GM19324 (cell line): ENCODE results near the gene PTAFR.

Source experiments
- ATAC-seq: cut with Tn5 transposase; IDR thresholded peaks from one replicate; pipeline ENCODE4 v1.9.1; 2021; ENCODE audit warnings: mild to moderate bottlenecking, moderate library complexity; ENCODE audit not compliant: unreplicated experiment, low FRiP score

PTAFR gene

DNA sequence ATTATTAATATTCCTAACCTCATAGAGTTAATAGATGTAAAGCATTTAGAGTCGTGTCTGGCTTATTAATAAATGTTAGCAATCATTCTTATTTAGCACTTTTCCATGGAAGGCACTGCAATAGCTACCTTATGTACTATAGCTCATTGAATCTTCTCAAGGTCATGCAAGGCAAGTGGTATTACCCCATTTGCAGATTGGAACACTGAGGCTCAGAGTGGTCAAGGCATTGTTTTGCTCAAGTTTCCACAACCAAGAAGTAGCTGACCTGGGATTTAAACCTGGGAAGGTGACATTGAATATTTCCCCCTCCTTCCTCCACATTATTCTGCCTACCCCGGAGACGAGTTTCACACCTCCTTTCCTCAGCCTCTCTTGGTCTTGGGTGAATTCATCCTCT, 50.3 kb downstream of the PTAFR start:
- ATAC-seq, result no peak

- no peak for ATAC-seq
Observed at GRCh38 chr1:28123461-28123961, 53.0 kb downstream of the PTAFR start.

GRCh38 chr1:28122183-28122582, 54.3 kb downstream of the PTAFR start:
- ATAC-seq, result no peak

GRCh38 chr1:28119556-28119955, 56.9 kb downstream of the PTAFR start:
- ATAC-seq, result no peak

DNA sequence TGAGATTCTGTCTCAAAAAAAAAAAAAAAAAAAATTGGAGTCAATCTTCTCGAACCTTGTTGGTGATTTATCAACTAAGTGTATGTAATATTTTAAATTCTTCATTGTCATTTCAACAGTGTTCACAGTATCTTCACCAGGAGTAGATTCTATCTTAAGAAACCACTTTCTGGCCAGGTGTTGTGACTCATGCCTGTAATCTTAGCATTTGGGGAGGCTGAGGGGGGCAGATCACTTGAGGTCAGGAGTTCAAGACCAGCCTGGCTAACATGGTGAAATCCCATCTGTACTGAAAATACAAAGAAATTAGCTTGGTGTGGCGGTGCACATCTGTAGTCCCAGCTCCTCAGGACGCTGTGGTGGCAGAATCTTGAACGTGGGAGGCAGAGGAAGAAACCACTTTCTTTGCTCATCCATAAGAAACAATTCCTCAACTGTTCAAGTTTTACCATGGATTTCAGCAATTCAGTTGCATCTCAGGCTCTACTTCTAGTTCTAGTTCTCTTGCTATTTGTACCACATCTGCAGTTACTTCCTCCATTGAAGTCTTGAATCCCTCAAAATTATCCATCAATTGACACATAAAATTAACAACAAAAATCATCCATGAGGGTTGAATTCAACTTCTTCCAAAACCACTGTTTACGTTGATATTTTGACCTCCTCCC, 57.7 kb downstream of the PTAFR start:
- no peak for ATAC-seq

GRCh38 chr1:28115267-28115666, 61.2 kb downstream of the PTAFR start:
- ATAC-seq, result no peak

DNA sequence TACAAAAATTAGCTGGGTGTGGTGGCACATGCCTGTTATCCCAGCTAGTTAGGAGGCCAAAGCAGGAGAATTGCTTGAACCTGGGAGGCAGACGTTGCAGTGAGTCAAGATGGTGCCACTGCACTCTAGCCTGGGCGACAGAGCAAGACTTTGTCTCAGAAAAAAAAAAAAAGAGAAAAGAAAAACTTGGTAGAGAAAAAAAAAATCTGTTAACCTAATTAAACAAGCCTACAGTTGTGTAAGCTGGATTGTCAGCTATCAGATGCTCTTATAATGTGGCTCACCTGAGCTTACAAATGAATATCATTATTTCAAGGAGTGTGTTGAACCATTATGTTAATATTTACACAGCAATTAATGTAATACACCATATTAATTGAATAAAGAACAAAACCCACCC, 61.6 kb downstream of the PTAFR start:
- no peak for ATAC-seq

GRCh38 chr1:28113242-28113572, 63.3 kb downstream of the PTAFR start:
- no peak for ATAC-seq

DNA sequence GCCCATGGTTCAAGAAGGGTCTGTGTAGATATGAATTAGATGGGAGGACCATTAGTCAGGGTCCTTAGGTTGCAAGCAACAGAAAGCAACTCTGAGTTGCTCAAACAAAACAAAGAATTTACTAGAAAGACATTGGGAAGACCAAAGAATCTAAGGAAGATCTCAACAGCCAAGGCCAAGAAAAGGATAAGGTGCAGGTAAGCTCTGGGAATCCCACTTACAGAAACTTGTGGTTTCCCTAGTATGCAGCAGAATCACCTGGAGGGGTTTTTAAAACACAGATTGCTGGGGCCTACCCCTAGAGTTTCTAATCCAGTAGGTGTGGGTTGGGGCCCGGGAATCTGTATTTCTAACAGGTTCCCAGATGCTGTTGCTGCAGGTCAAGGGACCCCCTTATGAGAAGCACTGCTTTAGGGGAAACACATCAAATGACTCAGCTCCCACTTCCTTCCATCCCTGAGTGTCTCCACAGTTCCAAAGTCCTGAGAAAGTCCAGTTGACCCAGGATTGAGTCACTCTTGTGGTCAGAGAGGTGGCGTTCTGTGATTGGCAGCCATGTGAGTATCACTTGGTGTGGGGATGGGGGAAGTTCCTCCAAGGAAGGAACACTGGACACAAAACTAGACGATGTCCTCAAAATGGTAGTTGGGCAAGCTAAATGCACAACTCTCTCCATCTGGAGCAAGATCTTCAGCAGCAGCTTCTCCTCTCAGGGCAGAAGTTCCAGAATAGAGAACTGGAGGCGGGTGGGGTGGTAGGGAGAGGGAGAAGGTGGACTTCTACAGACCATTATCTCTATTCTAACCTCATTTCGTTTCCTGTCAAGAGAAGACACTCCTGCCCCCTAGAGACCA, 63.9 kb downstream of the PTAFR start:
- no peak for ATAC-seq

DNA sequence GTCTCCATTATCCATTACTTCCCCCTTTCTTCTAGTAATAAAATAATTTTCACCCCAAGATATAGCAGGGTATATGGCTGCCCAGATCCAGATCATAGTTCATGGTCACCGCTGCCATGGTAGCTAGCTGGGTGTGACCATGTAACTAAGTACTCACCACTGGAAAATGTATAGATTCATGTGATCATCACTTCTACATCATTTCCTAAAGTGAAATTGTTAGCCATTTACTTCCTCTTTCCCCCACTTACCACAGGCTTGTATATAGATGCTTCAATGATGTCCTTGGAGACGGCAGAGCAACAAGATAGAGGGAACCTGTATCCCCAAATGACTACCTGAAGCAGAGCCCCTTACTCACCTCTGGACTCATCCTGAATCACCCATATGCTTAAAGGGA, 65.3 kb downstream of the PTAFR start:
- ATAC-seq, result no peak

DNA sequence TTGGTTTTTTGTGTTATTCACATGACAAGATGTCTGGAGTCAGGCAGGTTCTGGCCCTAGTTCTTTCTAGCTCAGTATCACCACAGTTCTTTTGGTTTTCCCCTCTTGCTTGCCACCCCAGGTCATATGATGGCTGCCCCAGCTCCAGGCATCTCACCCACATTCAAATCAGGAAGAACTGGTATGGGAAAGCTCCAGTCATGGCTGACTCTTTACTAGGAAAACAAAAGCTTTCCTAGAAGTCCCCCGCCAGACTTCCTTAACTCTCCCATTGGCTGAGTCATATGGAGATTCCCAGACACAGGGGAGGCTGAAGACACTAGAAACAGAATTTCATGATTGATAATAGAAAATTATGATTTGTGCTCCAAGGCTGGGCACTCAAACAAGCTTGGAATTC, 65.9 kb downstream of the PTAFR start:
- ATAC-seq, result no peak

DNA sequence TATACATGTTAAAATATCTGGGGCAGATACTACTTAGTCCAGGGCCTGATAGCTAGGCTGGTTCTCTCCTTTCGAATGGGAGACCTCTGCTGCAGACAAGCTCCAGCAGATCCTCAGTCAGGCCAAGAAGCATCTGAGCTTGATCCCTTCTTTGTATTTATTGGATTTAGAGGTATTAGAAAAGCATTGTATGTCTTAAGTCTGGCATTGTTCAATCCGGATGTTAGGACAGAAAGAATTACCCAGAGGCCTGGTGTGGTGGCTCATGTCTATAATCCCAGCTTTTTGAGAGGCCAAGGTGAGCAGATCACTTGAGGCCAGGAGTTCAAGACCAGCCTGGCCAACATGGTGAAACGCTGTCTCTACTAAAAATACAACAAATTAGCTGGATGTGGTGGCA, 66.9 kb downstream of the PTAFR start:
- ATAC-seq, result no peak

DNA sequence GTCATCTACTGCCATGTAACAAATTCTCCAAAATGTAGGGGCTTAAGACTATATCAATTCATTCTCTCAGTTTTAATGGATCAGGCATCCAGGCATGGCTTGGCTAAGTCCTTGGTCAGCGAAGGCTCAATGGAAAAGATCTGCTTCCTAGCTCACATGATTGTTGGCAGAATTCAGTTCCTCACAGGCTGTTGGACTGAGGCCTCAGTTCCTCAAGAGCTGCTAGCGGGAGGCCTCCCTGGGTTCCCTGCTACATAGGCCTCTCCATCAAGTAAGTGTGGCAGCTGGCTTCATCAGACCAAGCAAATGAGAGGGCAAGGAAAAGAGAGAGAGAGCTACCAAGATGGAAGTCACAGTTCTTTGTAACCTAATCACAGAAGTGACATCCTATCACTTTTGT, 68.5 kb downstream of the PTAFR start:
- no peak for ATAC-seq

DNA sequence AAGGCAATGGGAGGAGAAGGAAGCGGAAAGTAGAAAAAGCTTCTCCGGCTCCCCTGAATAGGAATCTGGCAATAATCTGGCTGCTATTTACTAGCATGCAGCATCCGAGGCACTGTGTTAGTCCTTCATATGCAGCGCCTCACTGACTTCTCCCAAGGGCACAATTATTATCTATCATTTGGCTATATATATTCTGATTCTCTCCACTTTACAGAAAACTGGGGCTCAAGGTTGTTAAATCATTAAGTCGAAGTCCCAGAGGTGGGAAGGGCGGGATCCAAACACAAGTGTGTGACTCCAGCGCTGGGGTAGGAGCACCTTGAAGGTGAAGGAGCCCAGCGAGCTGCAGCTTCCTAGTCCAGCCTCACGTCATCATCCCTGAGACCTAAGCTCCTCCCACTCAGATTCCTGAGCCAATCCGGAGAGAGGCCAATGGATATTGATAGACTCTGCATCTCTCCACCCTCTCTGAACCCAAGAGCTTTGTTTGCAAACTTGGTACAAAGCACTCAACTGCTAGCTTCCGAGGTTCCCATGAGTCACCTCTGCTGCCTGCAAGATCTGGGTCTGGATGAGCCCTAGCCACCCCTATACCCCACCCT, 71.5 kb downstream of the PTAFR start:
- ATAC-seq, result no peak

GRCh38 chr1:28102189-28102588, 74.3 kb downstream of the PTAFR start:
- ATAC-seq, result no peak

DNA sequence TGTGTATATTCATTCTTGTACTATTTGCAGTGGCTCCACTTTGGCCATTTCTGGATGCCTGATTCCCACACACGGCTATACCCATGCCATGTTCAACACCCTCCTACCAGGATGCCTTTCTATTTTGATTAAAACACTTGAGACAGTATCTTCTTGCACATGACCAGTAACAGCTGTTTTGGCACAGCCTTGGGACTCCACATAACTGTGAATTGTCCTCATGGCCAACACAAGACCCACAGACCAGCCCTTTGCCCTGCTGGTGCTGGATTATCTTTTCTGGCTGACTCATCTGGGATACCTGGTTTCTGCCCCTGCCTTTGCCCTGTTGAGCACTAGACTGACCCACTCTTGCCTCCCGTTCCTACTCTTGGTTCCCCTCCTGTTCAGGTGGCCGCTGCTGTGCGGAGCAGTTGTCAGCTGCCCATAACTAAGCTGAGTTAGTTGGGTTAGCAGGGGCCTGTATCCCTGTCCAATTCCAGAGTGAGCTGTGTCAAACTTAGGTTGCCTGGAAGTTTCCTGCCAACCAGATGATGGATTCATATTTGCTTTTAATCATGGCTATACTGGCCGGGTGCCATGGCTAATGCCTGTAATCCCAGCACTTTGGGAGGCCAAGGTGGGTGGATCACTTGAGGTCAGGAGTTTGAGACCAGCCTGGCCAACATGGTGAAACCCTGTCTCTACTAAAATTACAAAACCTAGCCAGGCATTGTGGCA, 77.3 kb downstream of the PTAFR start:
- no peak for ATAC-seq
